ENCODE data around the gene POLE2.

- TF ChIP-seq CTCF (IDR thresholded peaks at IDR 0.05) (no peak), POLR2A (IDR thresholded peaks at IDR 0.05) (no peak), EP300 (IDR thresholded peaks at IDR 0.05) (no peak), POLR2AphosphoS5 (IDR thresholded peaks at IDR 0.05) (no peak)
These were observed 32.7 kb upstream of the POLE2 start for GRCh38 chr14:49720744-49721143.

All from suprapubic skin (tissue), 4 donors.